Activated T-helper 9 cell treated with anti-CD3 and anti-CD28 coated beads, Interleukin-2, amount 50 U/mL, for 16 hours (primary cell): ENCODE results near the gene SYNRG.

Experiments
- DNase-seq: peaks from one replicate; pipeline ENCODE4 v3.0.0-alpha.2; 2020; ENCODE audit warnings: low read depth

The SYNRG gene

GRCh38 chr17:37502009-37502936, 106.9 kb downstream of the SYNRG start:
- no peak for DNase-seq

GRCh38 chr17:37500378-37500777, 108.8 kb downstream of the SYNRG start:
- no peak for DNase-seq

- no peak for DNase-seq
These were observed 114.2 kb downstream of the SYNRG start for GRCh38 chr17:37494971-37495370.

GRCh38 chr17:37494401-37494831, 114.8 kb downstream of the SYNRG start:
- no peak for DNase-seq

- DNase-seq, result no peak
These were observed 115.8 kb downstream of the SYNRG start for GRCh38 chr17:37493249-37494027.

GRCh38 chr17:37492167-37492566, 117.1 kb downstream of the SYNRG start:
- no peak for DNase-seq

- no peak for DNase-seq
These were observed 118.3 kb downstream of the SYNRG start for GRCh38 chr17:37490638-37491614.

GRCh38 chr17:37490022-37490587, 119.1 kb downstream of the SYNRG start:
- DNase-seq, result peak; percentile 56

- DNase-seq, result peak; percentile 77
These were observed 119.8 kb downstream of the SYNRG start, which contains the start of gene DUSP14 for GRCh38 chr17:37489197-37490001. Gene DUSP14, plus strand, starts transcription at chr17:37489891. Its CDS starts 22,382 bp downstream, at chr17:37512273.

GRCh38 chr17:37488607-37489196, 120.5 kb downstream of the SYNRG start:
- DNase-seq, result peak; percentile 49

GRCh38 chr17:37488009-37488604, 121.1 kb downstream of the SYNRG start:
- DNase-seq, result no peak

- no peak for DNase-seq
These were observed 123.2 kb downstream of the SYNRG start for GRCh38 chr17:37485938-37486570.

- DNase-seq, result no peak
These were observed 125.7 kb downstream of the SYNRG start for GRCh38 chr17:37483311-37484039.

- no peak for DNase-seq
These were observed 128.1 kb downstream of the SYNRG start for GRCh38 chr17:37481001-37481665.

GRCh38 chr17:37480427-37480826, 128.8 kb downstream of the SYNRG start:
- DNase-seq, result no peak

GRCh38 chr17:37479025-37479424, 130.2 kb downstream of the SYNRG start:
- no peak for DNase-seq

GRCh38 chr17:37478187-37478586, 131.0 kb downstream of the SYNRG start:
- DNase-seq, result no peak
